GM13977 (cell line): ENCODE results near the gene LAMA3.

ENCODE experiments used
- DNase-seq: peaks from one replicate; pipeline ENCODE4 v3.0.0; 2012; ENCODE audit warnings: low spot score
- in situ Hi-C: fragments of 300-500 bp; cut with MboI; formaldehyde crosslinking; loops from one replicate; pipeline ENCODE4 v1.12.0; 2022; ENCODE audit warnings: low sequenced_read_pairs, low pct_unique_long_range_greater_than_20kb, mixed read lengths, inconsistent platforms; ENCODE audit not compliant: unreplicated experiment
- TF ChIP-seq, protein P1 (sequence below): IDR thresholded peaks from 2 replicates; pipeline ENCODE4 v1.5.1; 2012; ENCODE audit warnings: mild to moderate bottlenecking, control low read depth; ENCODE audit not compliant: insufficient read depth; ENCODE audit errors: extremely low read depth, missing control alignments

Gene LAMA3

GRCh38 chr18:23875966-23876895, 187.0 kb downstream of the LAMA3 start:
- TF ChIP-seq, protein P1, sequence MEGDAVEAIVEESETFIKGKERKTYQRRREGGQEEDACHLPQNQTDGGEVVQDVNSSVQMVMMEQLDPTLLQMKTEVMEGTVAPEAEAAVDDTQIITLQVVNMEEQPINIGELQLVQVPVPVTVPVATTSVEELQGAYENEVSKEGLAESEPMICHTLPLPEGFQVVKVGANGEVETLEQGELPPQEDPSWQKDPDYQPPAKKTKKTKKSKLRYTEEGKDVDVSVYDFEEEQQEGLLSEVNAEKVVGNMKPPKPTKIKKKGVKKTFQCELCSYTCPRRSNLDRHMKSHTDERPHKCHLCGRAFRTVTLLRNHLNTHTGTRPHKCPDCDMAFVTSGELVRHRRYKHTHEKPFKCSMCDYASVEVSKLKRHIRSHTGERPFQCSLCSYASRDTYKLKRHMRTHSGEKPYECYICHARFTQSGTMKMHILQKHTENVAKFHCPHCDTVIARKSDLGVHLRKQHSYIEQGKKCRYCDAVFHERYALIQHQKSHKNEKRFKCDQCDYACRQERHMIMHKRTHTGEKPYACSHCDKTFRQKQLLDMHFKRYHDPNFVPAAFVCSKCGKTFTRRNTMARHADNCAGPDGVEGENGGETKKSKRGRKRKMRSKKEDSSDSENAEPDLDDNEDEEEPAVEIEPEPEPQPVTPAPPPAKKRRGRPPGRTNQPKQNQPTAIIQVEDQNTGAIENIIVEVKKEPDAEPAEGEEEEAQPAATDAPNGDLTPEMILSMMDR, result no peak
- DNase-seq, result no peak
- in situ Hi-C loops, result no loop called here

- TF ChIP-seq, protein P1, result no peak
- in situ Hi-C loops, result no loop called here
- DNase-seq, result no peak
Observed at GRCh38 chr18:23876921-23877320, 187.7 kb downstream of the LAMA3 start.

- no peak for DNase-seq
- in situ Hi-C loops, result no loop called here
- TF ChIP-seq, protein P1, result no peak
Observed at GRCh38 chr18:23877371-23877770, 188.1 kb downstream of the LAMA3 start.

- no peak for DNase-seq
- in situ Hi-C loops, result no loop called here
- TF ChIP-seq, protein P1, result no peak
Observed at GRCh38 chr18:23878336-23878900, 189.2 kb downstream of the LAMA3 start.

DNA sequence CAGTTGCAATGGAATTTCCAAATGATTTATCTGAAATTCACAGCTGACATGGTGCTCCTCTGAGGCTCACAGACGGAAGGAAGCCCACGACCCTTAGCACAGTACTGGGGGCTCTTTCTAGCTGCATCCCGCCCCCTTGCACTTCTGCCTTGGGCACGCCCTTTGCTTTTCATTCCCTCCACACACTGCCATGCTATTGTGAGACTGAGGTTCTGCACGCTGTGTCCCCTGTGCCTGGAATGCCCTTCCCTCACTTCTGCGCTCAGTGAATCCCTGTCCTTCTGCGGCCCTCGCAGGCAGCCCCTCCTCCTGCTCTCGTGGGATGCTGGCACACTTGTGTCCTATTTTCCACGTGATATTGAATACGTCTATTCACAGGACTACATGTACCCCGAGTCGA, 189.9 kb downstream of the LAMA3 start:
- TF ChIP-seq, protein P1, result no peak
- DNase-seq, result no peak
- in situ Hi-C loops, result no loop called here

- DNase-seq, result no peak
- in situ Hi-C loops, result no loop called here
- TF ChIP-seq, protein P1, result no peak
Observed at GRCh38 chr18:23879544-23879943, 190.3 kb downstream of the LAMA3 start.
